HEK293 (cell line): Measurements from ENCODE around the gene MTURN.

Experiments used
- CTCF ChIA-PET: fragments of 350-600 bp; formaldehyde crosslinking; extraction: SDS; loops from one replicate; lab custom pipeline; 2021; ENCODE audit warnings: antibody characterized with exemption; lab: Yijun Ruan, JAX
- POLR2A ChIA-PET: fragments of 300-600 bp; formaldehyde crosslinking; extraction: SDS; loops from one replicate; lab custom pipeline; 2020; ENCODE audit warnings: antibody characterized with exemption, inconsistent platforms; lab: Yijun Ruan, JAX
- H3K27ac ChIP-seq: fragments of 200-500 bp; sonication (Bioruptor generic); 2 replicates; pipeline ENCODE4 v1.5.1; 2014; ENCODE audit warnings: low read depth, low read length, control low read depth, inconsistent platforms; ENCODE audit errors: extremely low read depth
- H3K36me3 ChIP-seq, 2 experiments: fragments of 200-500 bp in 1 of 2; sonication (Bioruptor generic) in 1 of 2; 1 replicate in 1 of 2; 2 replicates in 1 of 2; pipeline ENCODE4 v1.5.1; 2014 to 2017; ENCODE audit warnings: inconsistent platforms in 2 of 2, low read length in 2 of 2; ENCODE audit not compliant: control insufficient read depth in 2 of 2, insufficient read depth in 1 of 2
- H3K4me1 ChIP-seq: fragments of 200-500 bp; sonication (Bioruptor generic); 2 replicates; pipeline ENCODE4 v1.5.1; 2014; ENCODE audit warnings: mild to moderate bottlenecking, low read length, inconsistent platforms; ENCODE audit not compliant: control insufficient read depth, insufficient read depth
- H3K4me3 ChIP-seq: 2 replicates; pipeline ENCODE4 v1.5.1; 2011; ENCODE audit warnings: low read depth, mild to moderate bottlenecking, control low read depth, low read length, moderate library complexity
- H3K9me3 ChIP-seq: fragments of 200-500 bp; sonication (Bioruptor generic); 2 replicates; pipeline ENCODE4 v1.5.1; 2014; ENCODE audit warnings: low read depth, low read length, inconsistent platforms; ENCODE audit not compliant: control insufficient read depth, insufficient read depth
- BCL11B ChIP-seq: fragments of 450-650 bp; formaldehyde crosslinking; IDR thresholded peaks from 2 replicates; pipeline ENCODE4 v1.5.1; 2016; ENCODE audit warnings: low read depth, missing biosample characterization, missing genetic modification characterization
- GLI4 ChIP-seq: fragments of 450-650 bp; formaldehyde crosslinking; IDR thresholded peaks from 2 replicates; pipeline ENCODE4 v1.5.1; 2016; ENCODE audit warnings: missing biosample characterization, missing genetic modification characterization
- IKZF3 ChIP-seq: fragments of 450-650 bp; IDR thresholded peaks from 2 replicates; pipeline ENCODE4 v1.5.0; 2018; ENCODE audit warnings: missing biosample characterization, mild to moderate bottlenecking, missing genetic modification characterization, moderate library complexity
- PRDM10 ChIP-seq: fragments of 450-650 bp; formaldehyde crosslinking; IDR thresholded peaks from 2 replicates; pipeline ENCODE4 v1.5.1; 2016; ENCODE audit warnings: missing biosample characterization, missing genetic modification characterization
- SCRT2 ChIP-seq: fragments of 450-650 bp; formaldehyde crosslinking; IDR thresholded peaks from 2 replicates; pipeline ENCODE4 v1.5.1; 2016; ENCODE audit warnings: missing biosample characterization, missing genetic modification characterization
- ZBTB20 ChIP-seq: fragments of 450-650 bp; formaldehyde crosslinking; IDR thresholded peaks from 2 replicates; pipeline ENCODE4 v1.5.1; 2016; ENCODE audit warnings: missing biosample characterization, missing genetic modification characterization
- ZNF114 ChIP-seq: fragments of 450-650 bp; formaldehyde crosslinking; IDR thresholded peaks from 2 replicates; pipeline ENCODE4 v1.5.0; 2017; ENCODE audit warnings: missing biosample characterization, missing genetic modification characterization
- ZNF146 ChIP-seq: fragments of 450-650 bp; formaldehyde crosslinking; IDR thresholded peaks from 2 replicates; pipeline ENCODE4 v1.5.1; 2016; ENCODE audit warnings: missing biosample characterization, missing genetic modification characterization
- ZNF155 ChIP-seq: fragments of 450-650 bp; formaldehyde crosslinking; IDR thresholded peaks from 2 replicates; pipeline ENCODE4 v1.5.1; 2016; ENCODE audit warnings: missing biosample characterization, missing genetic modification characterization
- ZNF16 ChIP-seq: fragments of 450-650 bp; formaldehyde crosslinking; IDR thresholded peaks from 2 replicates; pipeline ENCODE4 v1.5.1; 2016; ENCODE audit warnings: low read depth, missing biosample characterization, missing genetic modification characterization
- ZNF174 ChIP-seq: fragments of 450-650 bp; formaldehyde crosslinking; IDR thresholded peaks from 2 replicates; pipeline ENCODE4 v1.5.0; 2017; ENCODE audit warnings: missing biosample characterization, mild to moderate bottlenecking, missing genetic modification characterization
- ZNF175 ChIP-seq: fragments of 450-650 bp; formaldehyde crosslinking; IDR thresholded peaks from 2 replicates; pipeline ENCODE4 v1.5.1; 2016; ENCODE audit warnings: missing biosample characterization, missing genetic modification characterization
- ZNF335 ChIP-seq: fragments of 450-650 bp; formaldehyde crosslinking; conservative IDR thresholded peaks from 2 replicates; pipeline ENCODE4 v1.5.1; 2016; ENCODE audit warnings: missing biosample characterization, missing genetic modification characterization
- ZNF341 ChIP-seq: fragments of 450-650 bp; formaldehyde crosslinking; IDR thresholded peaks from 2 replicates; pipeline ENCODE4; 2016; ENCODE audit warnings: low read depth, missing biosample characterization, missing genetic modification characterization
- ZNF354C ChIP-seq: fragments of 450-650 bp; formaldehyde crosslinking; IDR thresholded peaks from 2 replicates; pipeline ENCODE4 v1.5.1; 2016; ENCODE audit warnings: missing biosample characterization, missing genetic modification characterization, low read depth, borderline replicate concordance
- ZNF398 ChIP-seq: fragments of 450-650 bp; formaldehyde crosslinking; IDR thresholded peaks from 2 replicates; pipeline ENCODE4 v1.5.1; 2017; ENCODE audit warnings: missing biosample characterization, missing genetic modification characterization
- ZNF404 ChIP-seq: fragments of 450-650 bp; formaldehyde crosslinking; IDR thresholded peaks from 2 replicates; pipeline ENCODE4 v1.5.1; 2017; ENCODE audit warnings: missing biosample characterization, missing genetic modification characterization
- ZNF521 ChIP-seq: fragments of 450-650 bp; formaldehyde crosslinking; IDR thresholded peaks from 2 replicates; pipeline ENCODE4 v1.5.1; 2017; ENCODE audit warnings: missing biosample characterization, mild to moderate bottlenecking, missing genetic modification characterization
- ZNF621 ChIP-seq: fragments of 450-650 bp; formaldehyde crosslinking; IDR thresholded peaks from 2 replicates; pipeline ENCODE4 v1.5.1; 2017; ENCODE audit warnings: missing biosample characterization, missing genetic modification characterization
- ZNF623 ChIP-seq: fragments of 450-650 bp; formaldehyde crosslinking; IDR thresholded peaks from 2 replicates; pipeline ENCODE4 v1.5.1; 2016; ENCODE audit warnings: missing biosample characterization, missing genetic modification characterization
- TF ChIP-seq, protein P1 (sequence below): fragments of 450-650 bp; IDR thresholded peaks from 2 replicates; pipeline ENCODE4 v1.5.1; 2018; ENCODE audit warnings: missing biosample characterization, missing genetic modification characterization
- TF ChIP-seq, protein P2 (sequence below): fragments of 450-650 bp; formaldehyde crosslinking; IDR thresholded peaks from 2 replicates; pipeline ENCODE4 v1.5.1; 2016; ENCODE audit warnings: missing biosample characterization, missing genetic modification characterization

MTURN gene

DNA sequence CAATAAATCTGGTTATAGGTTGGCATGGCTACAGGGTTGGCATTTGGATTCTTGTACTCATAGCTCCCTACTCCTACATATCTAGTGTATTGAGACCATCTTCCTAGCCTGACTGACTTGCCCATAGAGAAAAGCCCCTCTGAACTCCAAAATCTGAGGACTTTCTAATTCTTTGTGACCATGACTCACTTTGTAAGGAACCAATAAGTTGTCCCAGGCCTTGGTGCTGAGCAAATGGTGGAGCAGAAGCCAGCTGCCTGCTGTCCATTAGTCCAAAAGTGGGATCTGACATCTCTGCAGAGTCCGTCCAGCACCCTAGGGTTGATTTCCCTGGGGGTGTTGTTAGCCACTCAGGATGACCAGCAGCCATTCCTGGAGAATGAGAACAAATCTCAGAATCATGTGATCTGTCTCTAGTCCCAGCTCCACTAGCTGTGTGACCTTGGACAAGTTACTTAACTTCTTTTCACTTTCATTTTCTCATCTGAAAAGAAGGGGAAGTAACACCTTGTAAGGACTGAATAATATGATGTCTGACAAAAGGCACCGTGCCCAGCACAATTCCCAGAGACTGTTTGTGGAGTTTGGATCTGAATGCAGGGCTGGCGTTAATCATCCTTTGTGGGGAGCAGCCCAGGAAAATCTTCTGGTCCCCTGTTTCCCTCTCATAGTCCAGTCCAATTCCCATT, 44.1 kb downstream of the MTURN start:
- ChIA-PET POLR2A (no interaction called here), CTCF (no interaction called here)
- Histone ChIP-seq H3K4me1 (no peaks in the 10 kb centered on the region), H3K4me3 (no peak overlapping the region), H3K9me3 (no peaks in the 10 kb centered on the region), H3K36me3 (no peaks in the 10 kb centered on the region), H3K27ac (no peak overlapping the region)
- TF ChIP-seq ZNF146 (tag by site-specific recombination) (no peak), ZNF521 (tag by site-specific recombination) (no peak), ZNF623 (tag by site-specific recombination) (no peak), ZNF174 (tag by site-specific recombination) (no peak), ZNF175 (no peak), ZNF335 (tag by site-specific recombination) (no peak), ZNF341 (tag by site-specific recombination) (no peak), IKZF3 (no peak), ZNF621 (no peak), ZNF114 (no peak)

GRCh38 chr7:30180718-30181117, 45.9 kb downstream of the MTURN start:
- no peaks in the 10 kb centered on the region for H3K36me3 ChIP-seq
- H3K4me1 ChIP-seq = no peaks in the 10 kb centered on the region
- no peak overlapping the region for H3K4me3 ChIP-seq
- H3K27ac ChIP-seq = no peak overlapping the region
- H3K9me3 ChIP-seq = no peaks in the 10 kb centered on the region
- ChIA-PET POLR2A (no interaction called here), CTCF (no interaction called here)
- TF ChIP-seq, protein P1, sequence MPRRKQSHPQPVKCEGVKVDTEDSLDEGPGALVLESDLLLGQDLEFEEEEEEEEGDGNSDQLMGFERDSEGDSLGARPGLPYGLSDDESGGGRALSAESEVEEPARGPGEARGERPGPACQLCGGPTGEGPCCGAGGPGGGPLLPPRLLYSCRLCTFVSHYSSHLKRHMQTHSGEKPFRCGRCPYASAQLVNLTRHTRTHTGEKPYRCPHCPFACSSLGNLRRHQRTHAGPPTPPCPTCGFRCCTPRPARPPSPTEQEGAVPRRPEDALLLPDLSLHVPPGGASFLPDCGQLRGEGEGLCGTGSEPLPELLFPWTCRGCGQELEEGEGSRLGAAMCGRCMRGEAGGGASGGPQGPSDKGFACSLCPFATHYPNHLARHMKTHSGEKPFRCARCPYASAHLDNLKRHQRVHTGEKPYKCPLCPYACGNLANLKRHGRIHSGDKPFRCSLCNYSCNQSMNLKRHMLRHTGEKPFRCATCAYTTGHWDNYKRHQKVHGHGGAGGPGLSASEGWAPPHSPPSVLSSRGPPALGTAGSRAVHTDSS (tag by site-specific recombination) = no peak
- TF ChIP-seq, protein P2, sequence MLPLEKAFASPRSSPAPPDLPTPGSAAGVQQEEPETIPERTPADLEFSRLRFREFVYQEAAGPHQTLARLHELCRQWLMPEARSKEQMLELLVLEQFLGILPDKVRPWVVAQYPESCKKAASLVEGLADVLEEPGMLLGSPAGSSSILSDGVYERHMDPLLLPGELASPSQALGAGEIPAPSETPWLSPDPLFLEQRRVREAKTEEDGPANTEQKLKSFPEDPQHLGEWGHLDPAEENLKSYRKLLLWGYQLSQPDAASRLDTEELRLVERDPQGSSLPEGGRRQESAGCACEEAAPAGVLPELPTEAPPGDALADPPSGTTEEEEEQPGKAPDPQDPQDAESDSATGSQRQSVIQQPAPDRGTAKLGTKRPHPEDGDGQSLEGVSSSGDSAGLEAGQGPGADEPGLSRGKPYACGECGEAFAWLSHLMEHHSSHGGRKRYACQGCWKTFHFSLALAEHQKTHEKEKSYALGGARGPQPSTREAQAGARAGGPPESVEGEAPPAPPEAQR = no peak
- no peak for TF ChIP-seq SCRT2 (tag by site-specific recombination)
- no peak for TF ChIP-seq ZBTB20 (tag by site-specific recombination)
- no peak for TF ChIP-seq GLI4 (tag by site-specific recombination)
- TF ChIP-seq ZNF623 (tag by site-specific recombination) = no peak
- TF ChIP-seq PRDM10 (tag by site-specific recombination) = no peak
- TF ChIP-seq ZNF398 (tag by site-specific recombination) = no peak
- TF ChIP-seq ZNF354C (tag by site-specific recombination) = no peak
- no peak for TF ChIP-seq ZNF404
- no peak for TF ChIP-seq ZNF155 (tag by site-specific recombination)
- no peak for TF ChIP-seq BCL11B (tag by site-specific recombination)
- no peak for TF ChIP-seq ZNF16 (tag by site-specific recombination)
